Astrocyte (in vitro differentiated cells and primary cell): ENCODE results near the gene SUN1. TPM values are rescaled to one million over a fixed set of nuclear protein-coding genes. Genes with fewer than 3 reads are reported as not detected.

Experiments used
- DNase-seq: peaks from one replicate; pipeline ENCODE4 v3.0.0-alpha.2; 2010; ENCODE audit warnings: low read depth
- FAIRE-seq: peaks from 2 replicates; lab custom pipeline; 2011; peaks lifted over from hg19 to GRCh38; lab: Jason Lieb, UNC
- H2AFZ ChIP-seq: 2 replicates; pipeline ENCODE4 v1.6.0; 2012; ENCODE audit warnings: low read depth, low read length, inconsistent platforms
- H3K27ac ChIP-seq: 2 replicates; pipeline ENCODE4 v1.5.1; 2011; ENCODE audit warnings: low read depth, low read length, inconsistent platforms
- H3K27me3 ChIP-seq: 2 replicates; pipeline ENCODE4 v1.6.0; 2011; ENCODE audit warnings: low read length, inconsistent platforms; ENCODE audit not compliant: insufficient read depth
- H3K36me3 ChIP-seq: 2 replicates; pipeline ENCODE4 v1.5.1; 2011; ENCODE audit warnings: low read length, inconsistent platforms; ENCODE audit not compliant: insufficient read depth
- H3K4me1 ChIP-seq: 2 replicates; pipeline ENCODE4 v1.5.1; 2011; ENCODE audit warnings: low read length, inconsistent platforms; ENCODE audit not compliant: insufficient read depth
- H3K4me2 ChIP-seq: 2 replicates; pipeline ENCODE4 v1.6.0; 2012; ENCODE audit warnings: low read length, inconsistent platforms
- H3K4me3 ChIP-seq: 2 replicates; pipeline ENCODE4 v1.5.1; 2011; ENCODE audit warnings: low read depth, mild to moderate bottlenecking, low read length, inconsistent platforms; ENCODE audit not compliant: insufficient read depth
- H3K79me2 ChIP-seq: 2 replicates; pipeline ENCODE4 v1.6.0; 2012; ENCODE audit warnings: mild to moderate bottlenecking, low read length, inconsistent platforms; ENCODE audit not compliant: insufficient read depth
- H3K9ac ChIP-seq: 2 replicates; pipeline ENCODE4 v1.6.0; 2012; ENCODE audit warnings: mild to moderate bottlenecking, low read length, inconsistent platforms
- H3K9me3 ChIP-seq: 2 replicates; pipeline ENCODE4 v1.5.1; 2012; ENCODE audit warnings: low read depth, mild to moderate bottlenecking, low read length, inconsistent platforms; ENCODE audit not compliant: insufficient read depth
- H4K20me1 ChIP-seq: 2 replicates; pipeline ENCODE4 v1.6.0; 2012; ENCODE audit warnings: low read length, inconsistent platforms; ENCODE audit not compliant: insufficient read depth
- H3K27ac Mint-ChIP-seq: one replicate; pipeline ENCODE4 v1.8.0; 2021; ENCODE audit warnings: mild to moderate bottlenecking, mixed read lengths; ENCODE audit not compliant: unreplicated experiment
- H3K27me3 Mint-ChIP-seq: one replicate; pipeline ENCODE4 v1.8.0; 2021; ENCODE audit warnings: low read depth, mixed read lengths; ENCODE audit not compliant: unreplicated experiment
- H3K36me3 Mint-ChIP-seq: one replicate; pipeline ENCODE4 v1.8.0; 2021; ENCODE audit warnings: low read depth, mixed read lengths; ENCODE audit not compliant: unreplicated experiment
- H3K4me1 Mint-ChIP-seq: one replicate; pipeline ENCODE4 v1.8.0; 2021; ENCODE audit warnings: low read depth, mixed read lengths; ENCODE audit not compliant: unreplicated experiment
- H3K4me3 Mint-ChIP-seq: one replicate; pipeline ENCODE4 v1.8.0; 2021; ENCODE audit warnings: mild to moderate bottlenecking, moderate library complexity, mixed read lengths; ENCODE audit not compliant: unreplicated experiment
- H3K9me3 Mint-ChIP-seq: one replicate; pipeline ENCODE4 v1.8.0; 2021; ENCODE audit warnings: mild to moderate bottlenecking, mixed read lengths; ENCODE audit not compliant: unreplicated experiment
- EZH2 ChIP-seq: IDR thresholded peaks from 2 replicates; pipeline ENCODE4 v1.6.1; 2012; ENCODE audit warnings: mild to moderate bottlenecking, low read length, inconsistent platforms; ENCODE audit not compliant: insufficient read depth
- total RNA-seq: library from RNA; stranded (reverse); gene quantifications from 2 replicates; pipeline ENCODE4 v1.2.1, GENCODE V29; 2021
- TF ChIP-seq, protein P1 (sequence below): IDR thresholded peaks from 2 replicates; pipeline ENCODE4 v1.5.1; 2011; ENCODE audit warnings: low read depth, mild to moderate bottlenecking, inconsistent platforms, low read length, moderate library complexity; ENCODE audit not compliant: insufficient read depth

The SUN1 gene
- total RNA-seq, 1 donor from 2014 or later: 121 TPM

DNA sequence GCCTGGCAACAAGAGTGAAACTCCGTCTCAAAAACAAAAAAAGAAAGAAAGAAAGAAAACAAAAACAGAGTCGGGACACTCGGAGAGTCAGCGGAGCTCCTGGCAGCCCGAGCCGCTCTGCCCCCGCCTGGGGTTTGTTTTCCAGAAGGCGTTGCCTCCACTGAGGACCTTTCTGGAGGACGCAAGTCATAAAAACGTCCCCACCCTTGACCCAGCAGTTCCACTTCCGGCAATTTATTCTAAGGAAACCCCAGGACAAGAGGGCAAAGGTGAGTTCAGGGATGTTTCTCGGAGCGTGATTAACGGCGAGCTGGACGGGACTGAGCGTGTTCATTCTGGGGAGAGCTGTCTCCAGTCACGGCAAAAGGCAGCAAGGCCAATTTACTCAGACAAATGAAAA, 27.0 kb upstream of the SUN1 start:
- H3K4me1 ChIP-seq: no peaks in the 10 kb centered on the region
- H3K79me2 ChIP-seq: no peaks in the 10 kb centered on the region
- no peak for DNase-seq
- TF ChIP-seq, protein P1, sequence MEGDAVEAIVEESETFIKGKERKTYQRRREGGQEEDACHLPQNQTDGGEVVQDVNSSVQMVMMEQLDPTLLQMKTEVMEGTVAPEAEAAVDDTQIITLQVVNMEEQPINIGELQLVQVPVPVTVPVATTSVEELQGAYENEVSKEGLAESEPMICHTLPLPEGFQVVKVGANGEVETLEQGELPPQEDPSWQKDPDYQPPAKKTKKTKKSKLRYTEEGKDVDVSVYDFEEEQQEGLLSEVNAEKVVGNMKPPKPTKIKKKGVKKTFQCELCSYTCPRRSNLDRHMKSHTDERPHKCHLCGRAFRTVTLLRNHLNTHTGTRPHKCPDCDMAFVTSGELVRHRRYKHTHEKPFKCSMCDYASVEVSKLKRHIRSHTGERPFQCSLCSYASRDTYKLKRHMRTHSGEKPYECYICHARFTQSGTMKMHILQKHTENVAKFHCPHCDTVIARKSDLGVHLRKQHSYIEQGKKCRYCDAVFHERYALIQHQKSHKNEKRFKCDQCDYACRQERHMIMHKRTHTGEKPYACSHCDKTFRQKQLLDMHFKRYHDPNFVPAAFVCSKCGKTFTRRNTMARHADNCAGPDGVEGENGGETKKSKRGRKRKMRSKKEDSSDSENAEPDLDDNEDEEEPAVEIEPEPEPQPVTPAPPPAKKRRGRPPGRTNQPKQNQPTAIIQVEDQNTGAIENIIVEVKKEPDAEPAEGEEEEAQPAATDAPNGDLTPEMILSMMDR: no peak
- no peak for TF ChIP-seq EZH2
- no peak overlapping the region for H3K4me3 ChIP-seq
- FAIRE-seq: no peak
- H3K36me3 ChIP-seq: no peaks in the 10 kb centered on the region
- H3K27ac ChIP-seq: no peak overlapping the region
- no peak overlapping the region for H3K4me3 Mint-ChIP-seq
- peaks cover 2% of the 10 kb centered on the region for H3K36me3 Mint-ChIP-seq
- no peak overlapping the region for H2AFZ ChIP-seq
- H3K27ac Mint-ChIP-seq: no peak overlapping the region
- H3K9ac ChIP-seq: no peak overlapping the region
- H3K9me3 ChIP-seq: no peaks in the 10 kb centered on the region
- no peaks in the 10 kb centered on the region for H4K20me1 ChIP-seq
- H3K9me3 Mint-ChIP-seq: peaks cover 5% of the 10 kb centered on the region
- H3K27me3 ChIP-seq: no peaks in the 10 kb centered on the region
- H3K4me2 ChIP-seq: no peak overlapping the region
- no peaks in the 10 kb centered on the region for H3K27me3 Mint-ChIP-seq
- no peaks in the 10 kb centered on the region for H3K4me1 Mint-ChIP-seq

GRCh38 chr7:815284-816216, 16.7 kb upstream of the SUN1 start:
- H3K27me3 Mint-ChIP-seq: no peaks in the 10 kb centered on the region
- FAIRE-seq (no peak), DNase-seq (no peak)
- peaks cover 39% of the 10 kb centered on the region for H3K79me2 ChIP-seq
- H3K4me3 Mint-ChIP-seq: peak overlapping the region; percentile 84
- H3K27me3 ChIP-seq: no peaks in the 10 kb centered on the region
- peak overlapping the region; percentile 50 for H2AFZ ChIP-seq
- peaks cover 23% of the 10 kb centered on the region for H3K4me1 ChIP-seq
- no peaks in the 10 kb centered on the region for H3K9me3 Mint-ChIP-seq
- H3K36me3 Mint-ChIP-seq: peaks cover 2% of the 10 kb centered on the region
- H3K27ac ChIP-seq: peak overlapping the region; percentile 55
- H3K9ac ChIP-seq: peak overlapping the region; percentile 69
- peak overlapping the region; percentile 69 for H3K27ac Mint-ChIP-seq
- H3K36me3 ChIP-seq: no peaks in the 10 kb centered on the region
- peaks cover 36% of the 10 kb centered on the region for H4K20me1 ChIP-seq
- H3K4me1 Mint-ChIP-seq: peaks cover 35% of the 10 kb centered on the region
- no peaks in the 10 kb centered on the region for H3K9me3 ChIP-seq
- peak overlapping the region; percentile 57 for H3K4me3 ChIP-seq
- TF ChIP-seq EZH2: no peak
- TF ChIP-seq, protein P1: no peak
- peak overlapping the region; percentile 90 for H3K4me2 ChIP-seq
